ENCODE measurements around the gene PTPN7. TPM values are rescaled to one million over a fixed set of nuclear protein-coding genes. Genes with fewer than 3 reads are reported as not detected.
"Not testable (repeated sequence)": the region's sequence is repeated elsewhere in the genome, so short reads cannot be mapped to it uniquely, and the experiment has no call there.

PTPN7 gene
- total RNA-seq, 6 donors from 2014 or later: 4.6 to 9.3 (median 7.7) TPM

- no peaks in the 10 kb centered on the region for H3K9me3 ChIP-seq
- H3K27me3 ChIP-seq: no peaks in the 10 kb centered on the region
- no peak for ATAC-seq (ENCODE audit: low FRiP score in 2 of 2)
- DNase-seq: peak in 1 of 2 donors; percentile 50
- peaks cover 0 to 14% (median 4%) of the 10 kb centered on the region in 4 donors for H3K4me1 ChIP-seq
- H3K27ac ChIP-seq: no peak overlapping the region
- 92 to 100% methylated on average over 2 to 7 of the region's 7 CpGs for WGBS, 2 donors
- no peaks in the 10 kb centered on the region for H3K36me3 ChIP-seq
- H3K4me3 ChIP-seq: no peak overlapping the region
- TF ChIP-seq POLR2A (IDR thresholded peaks at IDR 0.05) (no peak), EP300 (IDR thresholded peaks at IDR 0.05) (no peak), POLR2AphosphoS5 (IDR thresholded peaks at IDR 0.05) (no peak), CTCF (IDR thresholded peaks at IDR 0.05) (no peak)
These were observed 8.5 kb upstream of the PTPN7 start for GRCh38 chr1:202168861-202169260.

- 50 to 57% methylated on average over 1 to 18 of the region's 18 CpGs for WGBS, 2 donors
- H3K4me1 ChIP-seq: peaks cover 0 to 15% (median 7%) of the 10 kb centered on the region in 4 donors
- H3K36me3 ChIP-seq: no peaks in the 10 kb centered on the region
- no peaks in the 10 kb centered on the region for H3K27me3 ChIP-seq
- no peak overlapping the region for H3K27ac ChIP-seq
- DNase-seq (peak in 1 of 2 donors; percentile 73), ATAC-seq (ENCODE audit: low FRiP score in 2 of 2) (peak in 1 of 2 donors; percentile 36)
- peak overlapping the region in 2 of 4 donors; percentile 26 to 27 for H3K4me3 ChIP-seq
- TF ChIP-seq POLR2AphosphoS5 (IDR thresholded peaks at IDR 0.05): no peak
- TF ChIP-seq CTCF (IDR thresholded peaks at IDR 0.05): no peak
- no peak for TF ChIP-seq POLR2A (IDR thresholded peaks at IDR 0.05)
- no peak for TF ChIP-seq EP300 (IDR thresholded peaks at IDR 0.05)
- no peaks in the 10 kb centered on the region for H3K9me3 ChIP-seq
These were observed 7.5 kb upstream of the PTPN7 start for GRCh38 chr1:202167708-202168415.

- not testable (repeated sequence) for H3K36me3 ChIP-seq; DNase-seq; H3K27me3 ChIP-seq; H3K9me3 ChIP-seq; ATAC-seq (ENCODE audit: low FRiP score in 2 of 2); H3K27ac ChIP-seq
- 62 to 70% methylated on average over 13 of the region's 13 CpGs for WGBS, 2 donors
- H3K4me3 ChIP-seq: peak overlapping the region in 2 of 4 donors; percentile 26 to 27
- H3K4me1 ChIP-seq: peaks cover 0 to 23% (median 13%) of the 10 kb centered on the region in 4 donors
These were observed 6.7 kb upstream of the PTPN7 start for GRCh38 chr1:202167054-202167453.

- Histone ChIP-seq H3K36me3 (no peaks in the 10 kb centered on the region), H3K4me1 (peaks cover 0 to 30% (median 21%) of the 10 kb centered on the region in 4 donors), H3K27me3 (no peaks in the 10 kb centered on the region), H3K27ac (no peak overlapping the region), H3K4me3 (no peak overlapping the region), H3K9me3 (no peaks in the 10 kb centered on the region)
- WGBS, 2 donors: 84% methylated on average over 5 to 9 of the region's 9 CpGs
- DNase-seq (no peak), ATAC-seq (ENCODE audit: low FRiP score in 2 of 2) (no peak)
- TF ChIP-seq POLR2AphosphoS5 (IDR thresholded peaks at IDR 0.05) (no peak), CTCF (IDR thresholded peaks at IDR 0.05) (no peak), EP300 (IDR thresholded peaks at IDR 0.05) (no peak), POLR2A (IDR thresholded peaks at IDR 0.05) (no peak)
These were observed 5.8 kb upstream of the PTPN7 start for GRCh38 chr1:202165942-202166843.

- Histone ChIP-seq H3K9me3 (no peaks in the 10 kb centered on the region), H3K36me3 (no peaks in the 10 kb centered on the region), H3K27me3 (no peaks in the 10 kb centered on the region), H3K4me3 (no peak overlapping the region), H3K4me1 (peaks cover 0 to 30% (median 27%) of the 10 kb centered on the region in 4 donors), H3K27ac (no peak overlapping the region)
- peak in 1 of 2 donors; percentile 71 for DNase-seq
- whole genome bisulfite sequencing, 2 donors: 85 to 93% methylated on average over 17 to 20 of the region's 20 CpGs
- TF ChIP-seq EP300 (IDR thresholded peaks at IDR 0.05) (no peak), POLR2AphosphoS5 (IDR thresholded peaks at IDR 0.05) (no peak), CTCF (IDR thresholded peaks at IDR 0.05) (no peak), POLR2A (IDR thresholded peaks at IDR 0.05) (no peak)
- ATAC-seq (ENCODE audit: low FRiP score in 2 of 2): no peak
These were observed 5.0 kb upstream of the PTPN7 start for GRCh38 chr1:202165267-202165941.
